ENCODE measurements around the gene SNAP29. TPM values are rescaled to one million over a fixed set of nuclear protein-coding genes. Genes with fewer than 3 reads are reported as not detected.

SNAP29 gene
- total and polyA plus RNA-seq, 9 of the 15 experiments (the other 6 are each of a cell fraction or from before 2014, with no cell fraction given), result 19.5 to 250 (median 75.9) TPM

- peaks cover 90% of the 10 kb centered on the region for H3K79me2 ChIP-seq (ENCODE audit: control insufficient read depth, insufficient read depth, low read length)
- intact Hi-C loops (cut with micrococcal nuclease), result loop anchor here (2.0 to 10.0 kb wide), 2 partner anchors 75 to 803 kb away; no protein-coding TSS in a partner anchor
- no peak for TF ChIP-seq HBP1 (CRISPR knock-in tag; IDR thresholded peaks at IDR 0.05)
- no peak for TF ChIP-seq ETV1 (tag; conservative IDR thresholded peaks at IDR 0.05; ENCODE audit: low read depth)
- TF ChIP-seq SMC3 (conservative IDR thresholded peaks at IDR 0.05; ENCODE audit: insufficient read depth, low read depth, low read length), result 0 out of 2 replicates have a peak, but pooled peaks have one; percentile 8
- no peak for TF ChIP-seq ZNF408 (CRISPR knock-in tag; IDR thresholded peaks at IDR 0.05; ENCODE audit: low read depth)
- TF ChIP-seq ZNF134 (CRISPR knock-in tag; conservative IDR thresholded peaks at IDR 0.05), result no peak
- TF ChIP-seq ZNF780A (CRISPR knock-in tag; IDR thresholded peaks at IDR 0.05), result no peak
- TF ChIP-seq JUND (IDR thresholded peaks at IDR 0.05; ENCODE audit: borderline replicate concordance, low read depth, low read length), result peak; percentile 47; the same call in 1 of the 2 replicates
- no peak for TF ChIP-seq JUND (tag; IDR thresholded peaks at IDR 0.05; ENCODE audit: borderline replicate concordance, low read depth, low read length)
- TF ChIP-seq HEY1 (CRISPR knock-in tag; IDR thresholded peaks at IDR 0.05; ENCODE audit: borderline replicate concordance), result no peak
- no peak for TF ChIP-seq HMGN3 (IDR thresholded peaks at IDR 0.05; ENCODE audit: borderline replicate concordance, extremely low read depth, insufficient read length, low read depth, low read length)
- no peak for TF ChIP-seq MITF (IDR thresholded peaks at IDR 0.05)
- no peak for TF ChIP-seq ZNF24 (IDR thresholded peaks at IDR 0.05)
- TF ChIP-seq SIX5 (IDR thresholded peaks at IDR 0.05; ENCODE audit: borderline replicate concordance in 1 of 2, insufficient read depth in 1 of 2, low read depth in 1 of 2, low read length in 2 of 2), result no peak
- TF ChIP-seq ZEB2 (IDR thresholded peaks at IDR 0.05), result no peak
- TF ChIP-seq RBBP5 (IDR thresholded peaks at IDR 0.05; ENCODE audit: borderline replicate concordance, insufficient read depth, low read length, poor library complexity, severe bottlenecking), result peak; percentile 33
- TF ChIP-seq ZNF561 (CRISPR knock-in tag; conservative IDR thresholded peaks at IDR 0.05), result no peak
- no peak for TF ChIP-seq KDM4B (IDR thresholded peaks at IDR 0.05; ENCODE audit: borderline replicate concordance in 2 of 2, low read depth in 1 of 2)
- TF ChIP-seq ZNF830 (CRISPR knock-in tag; IDR thresholded peaks at IDR 0.05), result no peak
- TF ChIP-seq HNRNPL (IDR thresholded peaks at IDR 0.05; ENCODE audit: low read depth, low read length), result no peak
- no peak for TF ChIP-seq ZNF766 (CRISPR knock-in tag; conservative IDR thresholded peaks at IDR 0.05)
- no peak for TF ChIP-seq ZNF707 (CRISPR knock-in tag; conservative IDR thresholded peaks at IDR 0.05)
- no peak for TF ChIP-seq SIN3B (IDR thresholded peaks at IDR 0.05; ENCODE audit: low read depth)
Measured at GRCh38 chr22:20852076-20852475, 6.7 kb upstream of the SNAP29 start.

More at GRCh38 chr22:20852076-20852475, 6.7 kb upstream of the SNAP29 start:
- Histone ChIP-seq H3K27ac (ENCODE audit: extremely low read depth, low read depth, low read length) (0 out of 3 replicates have a peak overlapping the region, but pooled peaks have one; percentile 0), H3K36me3 (ENCODE audit: control insufficient read depth, insufficient read depth, low read length) (no peaks in the 10 kb centered on the region), H3K9me3 (replicated peaks; ENCODE audit: control insufficient read depth, insufficient read depth, low read depth, low read length) (no peaks in the 10 kb centered on the region), H3K9ac (ENCODE audit: insufficient read depth in 1 of 2, low read depth in 2 of 2, low read length in 2 of 2) (peak overlapping the region; percentile 0 to 6; a peak in 1 of 4 replicates), H3K4me3 (no peak overlapping the region), H3K27me3 (ENCODE audit: control insufficient read depth in 2 of 2, insufficient read depth in 2 of 2, low read length in 2 of 2) (no peaks in the 10 kb centered on the region), H2AFZ (ENCODE audit: low read depth, low read length) (no peak overlapping the region), H3K4me2 (ENCODE audit: insufficient read depth, low read length) (peak overlapping the region; percentile 7; the same call in 1 of the 2 replicates), H3K4me1 (replicated peaks in 1 of 2; ENCODE audit: control insufficient read depth in 2 of 2, insufficient read depth in 2 of 2, low read length in 2 of 2) (peaks cover 40 to 46% of the 10 kb centered on the region in 2 experiments), H3K9me1 (ENCODE audit: control insufficient read depth, insufficient read depth, low read length) (no peaks in the 10 kb centered on the region), H4K20me1 (replicated peaks; ENCODE audit: control insufficient read depth, insufficient read depth, low read length) (peaks cover 32% of the 10 kb centered on the region)
- POLR2A ChIA-PET, result interaction anchor here (0.9 to 4.2 kb wide), 9 partner anchors 9 to 70 kb away, joined by 3 to 21 read pairs (median 8); no protein-coding TSS in a partner anchor
- ATAC-seq (peak; percentile 59), FAIRE-seq (no peak), DNase-seq (ENCODE audit: extremely low read depth in 1 of 4, low spot score in 3 of 4) (peak; percentile 50 to 66 (median 58))
- CTCF ChIA-PET (ENCODE audit: low intra/inter-chr PET ratio), result interaction anchor here (1.0 kb wide), 1 partner anchor 48 kb away, joined by 3 read pairs; no protein-coding TSS in a partner anchor
- in situ Hi-C loops (cut with MboI), result no loop called here
- no TSS peak for BruUV-seq (replicated peaks)
- 32% methylated on average over 4 of the region's 4 CpGs for WGBS (ENCODE audit: insufficient coverage, low coverage, missing lambda C conversion rate)
